ENCODE results near the gene RNF34. TPM values are rescaled to one million over a fixed set of nuclear protein-coding genes. Genes with fewer than 3 reads are reported as not detected.
A peak's percentile ranks its signal among the peaks of the same experiment; 100 is the strongest.

Gene RNF34
- total RNA-seq, 4 donors from 2014 or later, result 46.8 to 63.2 (median 49.8) TPM

DNA sequence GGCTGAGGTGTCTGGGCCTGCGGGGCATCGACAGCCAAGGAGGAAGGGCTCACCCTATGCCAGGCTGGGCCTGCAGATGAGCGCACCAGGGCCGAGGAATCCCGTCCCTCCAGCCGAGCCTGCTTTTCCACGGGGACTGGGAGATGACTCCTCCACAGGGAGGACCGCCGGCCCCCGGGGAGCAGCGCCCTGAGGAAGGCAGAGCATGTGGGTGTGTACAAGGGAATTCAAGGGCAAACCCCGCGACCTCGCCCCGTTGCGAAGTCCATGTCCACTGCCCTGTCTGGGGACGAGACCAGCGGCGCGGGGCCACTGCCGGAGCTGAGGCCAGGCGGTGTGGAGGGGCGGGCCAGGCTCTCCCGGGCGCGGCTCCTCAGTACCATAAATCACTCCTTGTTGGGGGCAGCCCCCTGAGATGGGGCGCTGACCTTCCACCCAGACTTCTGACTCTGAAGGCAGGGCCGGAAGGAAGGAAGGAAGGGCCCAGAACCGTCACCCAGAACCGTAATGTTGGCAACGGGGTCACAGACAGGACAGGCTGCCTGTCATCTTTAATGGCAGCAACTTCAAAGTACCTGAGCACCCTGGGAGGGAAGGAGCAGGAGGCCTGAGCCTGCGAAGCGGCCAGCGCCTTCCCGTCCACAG lies 52.5 kb downstream of the RNF34 start:
- intact Hi-C loops (cut with DNase I; ENCODE audit: low total_unique reads), result no loop called here

DNA sequence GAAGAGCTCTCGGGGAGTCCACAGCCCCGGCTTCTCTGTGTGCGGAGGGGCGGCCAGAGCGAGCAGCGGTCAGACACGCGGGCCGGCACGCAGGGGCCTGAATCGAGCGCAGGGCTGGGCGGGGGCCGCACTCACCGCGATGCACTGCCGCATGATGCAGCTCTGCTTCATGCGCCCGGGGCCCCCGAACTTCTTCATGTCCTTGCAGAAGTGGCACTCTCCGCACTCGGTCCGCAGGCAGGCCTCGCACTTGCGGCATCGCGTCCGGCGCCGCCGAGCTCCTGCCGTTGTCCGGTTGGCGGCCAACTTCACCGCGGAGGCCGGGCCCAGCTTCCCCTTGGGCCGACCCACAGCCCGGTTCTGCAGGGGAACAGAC lies 53.1 kb downstream of the RNF34 start:
- H3K4me1 ChIP-seq, result peaks cover 3 to 23% (median 17%) of the 10 kb centered on the region in 4 donors
- H3K4me3 ChIP-seq, result peak overlapping the region in 1 of 4 donors; percentile 40
- intact Hi-C loops (cut with DNase I; ENCODE audit: low total_unique reads), result no loop called here
- WGBS, 2 donors (ENCODE audit: low coverage in 1 of 2), result 98% methylated on average over 25 of the region's 39 CpGs; no CpG with 5 or more reads in 1 of the 2 donors
- no peak for DNase-seq
- peak overlapping the region; percentile 66 to 84 (median 80) for H3K27ac ChIP-seq
- H3K27me3 ChIP-seq, result no peaks in the 10 kb centered on the region
- TF ChIP-seq EP300 (IDR thresholded peaks at IDR 0.05; ENCODE audit: low read depth), result no peak
- no peak for TF ChIP-seq POLR2A (IDR thresholded peaks at IDR 0.05)
- no peak for TF ChIP-seq POLR2AphosphoS5 (IDR thresholded peaks at IDR 0.05)
- TF ChIP-seq, protein P1, sequence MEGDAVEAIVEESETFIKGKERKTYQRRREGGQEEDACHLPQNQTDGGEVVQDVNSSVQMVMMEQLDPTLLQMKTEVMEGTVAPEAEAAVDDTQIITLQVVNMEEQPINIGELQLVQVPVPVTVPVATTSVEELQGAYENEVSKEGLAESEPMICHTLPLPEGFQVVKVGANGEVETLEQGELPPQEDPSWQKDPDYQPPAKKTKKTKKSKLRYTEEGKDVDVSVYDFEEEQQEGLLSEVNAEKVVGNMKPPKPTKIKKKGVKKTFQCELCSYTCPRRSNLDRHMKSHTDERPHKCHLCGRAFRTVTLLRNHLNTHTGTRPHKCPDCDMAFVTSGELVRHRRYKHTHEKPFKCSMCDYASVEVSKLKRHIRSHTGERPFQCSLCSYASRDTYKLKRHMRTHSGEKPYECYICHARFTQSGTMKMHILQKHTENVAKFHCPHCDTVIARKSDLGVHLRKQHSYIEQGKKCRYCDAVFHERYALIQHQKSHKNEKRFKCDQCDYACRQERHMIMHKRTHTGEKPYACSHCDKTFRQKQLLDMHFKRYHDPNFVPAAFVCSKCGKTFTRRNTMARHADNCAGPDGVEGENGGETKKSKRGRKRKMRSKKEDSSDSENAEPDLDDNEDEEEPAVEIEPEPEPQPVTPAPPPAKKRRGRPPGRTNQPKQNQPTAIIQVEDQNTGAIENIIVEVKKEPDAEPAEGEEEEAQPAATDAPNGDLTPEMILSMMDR (IDR thresholded peaks at IDR 0.05), result no peak
- no peaks in the 10 kb centered on the region for H3K36me3 ChIP-seq
- in situ Hi-C loops (cut with MboI; ENCODE audit: low pct_ligation_motif_present in 1 of 4, low pct_unique_long_range_greater_than_20kb in 1 of 4, low sequenced_read_pairs in 3 of 4), result no loop called here
- no peaks in the 10 kb centered on the region for H3K9me3 ChIP-seq

More for the DNA sequence above, 52.5 kb downstream of the RNF34 start:
- H3K36me3 ChIP-seq, result no peaks in the 10 kb centered on the region
- 27 to 33% methylated on average over 2 to 35 of the region's 35 CpGs for WGBS, 2 donors (ENCODE audit: low coverage in 1 of 2)
- peak; percentile 19 for TF ChIP-seq POLR2A (IDR thresholded peaks at IDR 0.05)
- TF ChIP-seq EP300 (IDR thresholded peaks at IDR 0.05; ENCODE audit: low read depth), result no peak
- peak in 1 of 3 donors; percentile 23 for TF ChIP-seq POLR2AphosphoS5 (IDR thresholded peaks at IDR 0.05)
- peak overlapping the region in 3 of 4 donors; percentile 9 to 40 (median 19) for H3K4me3 ChIP-seq
- no peaks in the 10 kb centered on the region for H3K27me3 ChIP-seq
- in situ Hi-C loops (cut with MboI; ENCODE audit: low pct_ligation_motif_present in 1 of 4, low pct_unique_long_range_greater_than_20kb in 1 of 4, low sequenced_read_pairs in 3 of 4), result no loop called here
- H3K9me3 ChIP-seq, result no peaks in the 10 kb centered on the region
- peaks cover 3 to 23% (median 17%) of the 10 kb centered on the region in 4 donors for H3K4me1 ChIP-seq
- peak overlapping the region; percentile 66 to 84 (median 80) for H3K27ac ChIP-seq
- DNase-seq, result peak; percentile 76

DNA sequence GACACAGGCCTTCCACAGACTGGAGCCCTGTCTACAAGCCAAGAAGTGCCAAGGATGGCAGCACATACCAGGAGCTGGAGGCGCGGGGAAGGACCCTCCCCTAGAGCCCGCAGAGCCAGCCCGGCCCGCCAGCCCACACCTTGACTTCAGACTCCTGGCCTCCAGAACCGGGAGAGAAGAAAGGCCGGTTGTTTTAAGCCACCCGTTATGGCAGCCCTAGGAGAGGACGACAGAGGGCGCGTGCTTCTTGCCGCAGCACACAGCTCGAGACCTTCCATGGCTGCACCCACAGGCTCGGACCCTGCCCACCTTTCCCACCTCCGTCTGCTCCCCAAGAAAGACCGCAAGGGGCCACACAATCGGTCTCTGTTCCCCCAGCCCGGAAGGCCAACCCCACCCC lies 53.7 kb downstream of the RNF34 start:
- Histone ChIP-seq H3K27me3 (no peaks in the 10 kb centered on the region), H3K9me3 (no peaks in the 10 kb centered on the region), H3K4me3 (no peak overlapping the region), H3K36me3 (no peaks in the 10 kb centered on the region), H3K27ac (no peak overlapping the region), H3K4me1 (peaks cover 3 to 23% (median 17%) of the 10 kb centered on the region in 4 donors)
- in situ Hi-C loops (cut with MboI; ENCODE audit: low pct_ligation_motif_present in 1 of 4, low pct_unique_long_range_greater_than_20kb in 1 of 4, low sequenced_read_pairs in 3 of 4), result no loop called here
- intact Hi-C loops (cut with DNase I; ENCODE audit: low total_unique reads), result no loop called here
- WGBS, 2 donors (ENCODE audit: low coverage in 1 of 2), result 87% methylated on average over 18 of the region's 18 CpGs; no CpG with 5 or more reads in 1 of the 2 donors
- no peak for DNase-seq
- TF ChIP-seq, protein P1 (IDR thresholded peaks at IDR 0.05), result no peak
- TF ChIP-seq POLR2A (IDR thresholded peaks at IDR 0.05), result no peak
- no peak for TF ChIP-seq POLR2AphosphoS5 (IDR thresholded peaks at IDR 0.05)
- no peak for TF ChIP-seq EP300 (IDR thresholded peaks at IDR 0.05; ENCODE audit: low read depth)

DNA sequence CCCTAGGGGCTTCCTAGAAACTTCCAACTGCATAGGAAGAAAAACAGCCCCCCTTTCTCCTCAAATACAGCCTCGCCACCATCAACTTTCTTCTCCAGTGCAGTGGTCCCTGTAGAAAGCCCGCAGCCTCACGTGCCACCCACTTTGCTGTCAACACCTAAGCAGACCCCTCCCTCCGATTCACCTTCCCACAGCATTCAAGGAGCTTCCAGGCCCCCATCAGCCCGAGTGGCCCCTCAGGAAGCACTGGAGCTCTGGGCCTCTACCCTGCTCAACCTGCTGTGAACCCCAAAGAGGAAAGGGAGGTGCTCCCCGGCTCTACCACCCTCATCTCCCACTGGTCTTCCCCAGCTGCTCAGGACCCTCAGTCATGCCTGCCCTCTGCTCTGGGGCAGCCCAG lies 55.0 kb downstream of the RNF34 start:
- H3K27me3 ChIP-seq, result no peaks in the 10 kb centered on the region
- TF ChIP-seq, protein P1 (IDR thresholded peaks at IDR 0.05), result no peak
- TF ChIP-seq EP300 (IDR thresholded peaks at IDR 0.05; ENCODE audit: low read depth), result no peak
- TF ChIP-seq POLR2AphosphoS5 (IDR thresholded peaks at IDR 0.05), result no peak
- TF ChIP-seq POLR2A (IDR thresholded peaks at IDR 0.05), result no peak
- H3K4me3 ChIP-seq, result no peak overlapping the region
- 88 to 96% methylated on average over 5 to 6 of the region's 6 CpGs for WGBS, 2 donors (ENCODE audit: low coverage in 1 of 2)
- H3K9me3 ChIP-seq, result no peaks in the 10 kb centered on the region
- peaks cover 3 to 23% (median 17%) of the 10 kb centered on the region in 4 donors for H3K4me1 ChIP-seq
- DNase-seq, result no peak
- H3K36me3 ChIP-seq, result no peaks in the 10 kb centered on the region
- intact Hi-C loops (cut with DNase I; ENCODE audit: low total_unique reads) (no loop called here), in situ Hi-C loops (cut with MboI; ENCODE audit: low pct_ligation_motif_present in 1 of 4, low pct_unique_long_range_greater_than_20kb in 1 of 4, low sequenced_read_pairs in 3 of 4) (no loop called here)
- no peak overlapping the region for H3K27ac ChIP-seq
